Choroid plexus epithelial cell (primary cell): ENCODE measurements around the gene ZNF473.

Experiments
- DNase-seq: peaks from one replicate; pipeline ENCODE4 v3.0.0-alpha.2; 2010; ENCODE audit warnings: low read depth
- H3K4me3 ChIP-seq: 2 replicates; pipeline ENCODE4 v1.5.1; 2011; ENCODE audit warnings: low read depth, mild to moderate bottlenecking, control low read depth, low read length, moderate library complexity
- CTCF ChIP-seq: conservative IDR thresholded peaks from 2 replicates; pipeline ENCODE4 v1.5.1; 2011; ENCODE audit warnings: low read depth, mild to moderate bottlenecking, control low read depth, inconsistent platforms, low read length, moderate library complexity

Gene ZNF473

DNA sequence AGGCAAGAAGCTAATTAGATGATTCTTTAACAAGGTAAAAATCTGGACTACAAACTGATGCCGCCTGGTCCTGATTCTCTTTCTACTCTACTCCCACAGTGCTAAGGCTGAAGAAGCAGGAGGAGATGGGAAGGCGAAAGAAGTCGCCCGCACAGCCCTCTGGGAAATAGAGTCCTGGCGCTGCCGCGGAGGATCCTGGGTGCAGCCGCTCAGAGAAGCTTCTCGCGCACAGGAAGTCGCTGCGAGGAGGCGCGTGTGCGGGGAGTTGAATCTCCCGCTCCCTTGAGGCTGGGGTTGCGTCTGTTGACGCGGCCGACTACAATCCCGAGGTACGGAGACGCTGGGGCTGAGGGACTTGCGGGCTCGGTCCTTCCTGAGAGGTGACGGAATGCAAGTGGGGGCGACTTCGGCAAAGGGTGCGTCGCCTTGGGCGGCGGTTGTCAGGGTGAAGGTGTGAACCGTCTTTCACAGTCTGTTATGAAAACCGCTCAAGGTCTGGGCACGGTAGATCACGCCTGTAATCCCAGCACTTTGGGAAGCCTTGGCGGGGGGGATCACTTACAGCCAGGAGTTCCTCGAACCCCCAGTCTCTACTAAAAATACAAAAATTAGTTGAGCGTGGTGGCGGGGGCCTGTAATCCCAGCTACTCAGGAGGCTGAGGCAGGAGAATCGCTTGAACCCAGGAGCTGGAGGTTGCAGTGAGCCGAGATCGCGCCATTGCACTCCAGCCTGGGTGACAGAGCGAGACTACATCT, at the start of gene ZNF473:
Gene ZNF473 (plus strand): TSS at position 212 of the 756 bp plus-strand sequence. CDS start 5,078 bp downstream, outside the sequence.
- H3K4me3 ChIP-seq: peak within 1 kb of the TSS; percentile 100
- peak; percentile 97 for DNase-seq
- no peak for TF ChIP-seq CTCF

- no peak overlapping the region for H3K4me3 ChIP-seq
- peak; percentile 27 for DNase-seq
- no peak for TF ChIP-seq CTCF
These were observed 49.3 kb upstream of the ZNF473 start for GRCh38 chr19:49976496-49976895.

- DNase-seq: no peak
- no peak overlapping the region for H3K4me3 ChIP-seq
- TF ChIP-seq CTCF: no peak
These were observed 48.7 kb upstream of the ZNF473 start for GRCh38 chr19:49977076-49977475.

GRCh38 chr19:49977881-49978280, 47.9 kb upstream of the ZNF473 start:
- no peak for DNase-seq

GRCh38 chr19:49978324-49978723, 47.5 kb upstream of the ZNF473 start:
- no peak for DNase-seq
- H3K4me3 ChIP-seq: no peak overlapping the region
- no peak for TF ChIP-seq CTCF

More at GRCh38 chr19:49977881-49978280, 47.9 kb upstream of the ZNF473 start:
- H3K4me3 ChIP-seq: no peak overlapping the region
- no peak for TF ChIP-seq CTCF

- peak; percentile 19 for DNase-seq
These were observed 43.9 kb upstream of the ZNF473 start for GRCh38 chr19:49981603-49982593.

More at GRCh38 chr19:49981603-49982593, 43.9 kb upstream of the ZNF473 start:
- H3K4me3 ChIP-seq: no peak overlapping the region
- TF ChIP-seq CTCF: no peak
